ENCODE measurements around the gene ANGPTL2. TPM values are rescaled to one million over a fixed set of nuclear protein-coding genes. Genes with fewer than 3 reads are reported as not detected.

ANGPTL2 gene
- total RNA-seq, 1 experiment from 2014 or later: 0.20 TPM

DNA sequence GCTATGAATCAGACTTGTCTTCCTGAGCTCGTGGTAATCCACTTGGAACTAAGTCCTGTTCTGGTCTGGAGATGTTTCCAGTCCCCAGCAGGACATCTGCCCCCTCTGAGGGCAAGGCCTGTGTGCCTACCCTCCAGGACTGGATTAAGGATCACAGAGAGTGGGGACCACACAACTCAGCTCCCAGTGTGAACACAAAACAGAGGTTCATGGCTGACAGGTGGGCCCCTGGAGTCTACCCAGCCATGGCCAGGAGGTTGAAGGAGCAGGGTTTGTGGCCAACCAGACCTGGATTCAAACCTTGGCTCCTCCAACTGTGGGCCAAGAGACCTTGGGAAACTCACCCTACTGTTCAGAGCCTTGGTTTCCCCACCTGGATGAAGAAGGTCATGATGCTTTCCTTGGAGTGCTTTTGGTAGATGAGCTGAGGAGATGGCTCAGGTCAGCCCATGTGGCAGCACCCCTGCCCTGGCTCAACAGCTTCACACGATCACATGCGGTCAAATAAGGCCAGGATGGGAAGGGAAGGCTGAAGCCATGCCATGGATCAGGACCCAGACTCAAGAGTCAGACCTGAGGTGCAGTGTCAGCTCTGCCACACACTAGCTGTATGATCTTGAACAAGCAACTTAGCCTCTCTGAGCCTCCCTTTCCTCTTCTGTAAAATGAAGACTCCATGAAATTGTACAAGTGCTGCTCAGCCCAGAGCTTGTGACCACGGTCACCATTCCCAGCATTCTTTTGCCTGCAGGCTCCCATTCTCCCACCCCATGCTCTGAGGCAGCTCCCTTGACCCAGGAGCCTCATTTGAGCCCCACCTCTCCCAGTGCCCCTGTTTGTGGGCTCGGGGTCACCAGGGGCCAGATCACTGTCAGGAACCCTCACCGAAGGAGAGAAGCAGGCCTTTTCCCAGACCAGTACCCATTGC, 27.3 kb upstream of the ANGPTL2 start:
- Histone ChIP-seq H3K27ac (ENCODE audit: low read depth, low read length) (no peak overlapping the region), H3K4me3 (replicated peaks in 1 of 2; ENCODE audit: low read depth in 1 of 2, low read length in 2 of 2) (no peak overlapping the region), H3K4me1 (ENCODE audit: control insufficient read depth in 1 of 2, insufficient read depth in 2 of 2, low read length in 2 of 2) (no peaks in the 10 kb centered on the region), H3K9me3 (ENCODE audit: control insufficient read depth in 1 of 2, insufficient read depth in 1 of 2, low read depth in 1 of 2, low read length in 2 of 2) (no peaks in the 10 kb centered on the region), H3K9me2 (ENCODE audit: insufficient read depth) (no peaks in the 10 kb centered on the region), H4K20me1 (ENCODE audit: insufficient read depth) (no peaks in the 10 kb centered on the region), H3K9ac (ENCODE audit: low read length) (no peak overlapping the region), H3K27me3 (ENCODE audit: insufficient read depth, low read length) (no peaks in the 10 kb centered on the region; the same call in 1 of the 2 replicates), H2AFZ (ENCODE audit: low read depth, low read length, poor library complexity, severe bottlenecking) (no peak overlapping the region), H3K79me2 (ENCODE audit: insufficient read depth, low read length) (no peaks in the 10 kb centered on the region), H3K36me3 (ENCODE audit: control insufficient read depth in 1 of 2, insufficient read depth in 2 of 2, low read length in 2 of 2) (no peaks in the 10 kb centered on the region), H3K4me2 (ENCODE audit: low read length) (no peak overlapping the region)
- no peak for DNase-seq (ENCODE audit: low read depth, low spot score)
- RAD21 ChIA-PET (ENCODE audit: low non-redundant PET in 1 of 2, low total read pairs in 2 of 2, uncharacterized antibody in 2 of 2, unreplicated experiment in 2 of 2): no interaction called here
- CTCF ChIA-PET: no interaction called here
- ATAC-seq: no peak
- POLR2A ChIA-PET: no interaction called here
- BruUV-seq (replicated peaks): no TSS peak
- intact Hi-C loops (cut with micrococcal nuclease): no loop called here
- TF ChIP-seq MAX (IDR thresholded peaks at IDR 0.05) (no peak), SP1 (IDR thresholded peaks at IDR 0.05; ENCODE audit: low read depth) (no peak), POLR2AphosphoS5 (IDR thresholded peaks at IDR 0.05; ENCODE audit: low read depth, low read length) (no peak)

DNA sequence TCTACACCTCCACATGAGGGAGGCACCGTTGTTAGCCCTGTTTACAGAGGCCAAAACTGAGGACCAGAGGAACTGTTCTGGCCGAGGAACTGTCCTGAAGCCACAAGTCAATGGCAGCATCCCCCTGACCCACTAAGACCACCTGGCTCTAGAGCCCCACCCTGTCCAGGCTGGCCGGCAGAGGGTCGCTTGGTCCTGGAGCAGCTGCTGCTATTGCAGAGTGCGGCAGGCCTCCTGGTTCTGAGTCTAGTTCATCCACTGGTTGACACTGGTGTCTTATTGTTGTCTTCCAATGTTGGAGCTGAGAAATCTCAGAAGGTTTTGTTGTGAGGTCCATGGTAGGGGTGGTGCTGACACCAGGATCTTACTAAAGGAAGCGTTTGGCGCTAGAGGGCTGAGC, 26.6 kb upstream of the ANGPTL2 start:
- H3K9me2 ChIP-seq (ENCODE audit: insufficient read depth): no peaks in the 10 kb centered on the region
- RAD21 ChIA-PET (ENCODE audit: low non-redundant PET in 1 of 2, low total read pairs in 2 of 2, uncharacterized antibody in 2 of 2, unreplicated experiment in 2 of 2): no interaction called here
- no peak for DNase-seq (ENCODE audit: low read depth, low spot score)
- TF ChIP-seq SP1 (IDR thresholded peaks at IDR 0.05; ENCODE audit: low read depth): no peak
- TF ChIP-seq CEBPB (IDR thresholded peaks at IDR 0.05; ENCODE audit: low read depth): no peak
- TF ChIP-seq EGR1 (IDR thresholded peaks at IDR 0.05; ENCODE audit: low read depth): no peak
- no peak for TF ChIP-seq RAD21 (IDR thresholded peaks at IDR 0.05; ENCODE audit: low read depth)
- no peak for TF ChIP-seq CBX3 (IDR thresholded peaks at IDR 0.05; ENCODE audit: low read depth)
- no peak for TF ChIP-seq POLR2AphosphoS5 (IDR thresholded peaks at IDR 0.05; ENCODE audit: low read depth, low read length)
- TF ChIP-seq EZH2phosphoT487 (IDR thresholded peaks at IDR 0.05; ENCODE audit: borderline replicate concordance): no peak
- TF ChIP-seq EZH2 (IDR thresholded peaks at IDR 0.05): no peak
- TF ChIP-seq, protein P1, sequence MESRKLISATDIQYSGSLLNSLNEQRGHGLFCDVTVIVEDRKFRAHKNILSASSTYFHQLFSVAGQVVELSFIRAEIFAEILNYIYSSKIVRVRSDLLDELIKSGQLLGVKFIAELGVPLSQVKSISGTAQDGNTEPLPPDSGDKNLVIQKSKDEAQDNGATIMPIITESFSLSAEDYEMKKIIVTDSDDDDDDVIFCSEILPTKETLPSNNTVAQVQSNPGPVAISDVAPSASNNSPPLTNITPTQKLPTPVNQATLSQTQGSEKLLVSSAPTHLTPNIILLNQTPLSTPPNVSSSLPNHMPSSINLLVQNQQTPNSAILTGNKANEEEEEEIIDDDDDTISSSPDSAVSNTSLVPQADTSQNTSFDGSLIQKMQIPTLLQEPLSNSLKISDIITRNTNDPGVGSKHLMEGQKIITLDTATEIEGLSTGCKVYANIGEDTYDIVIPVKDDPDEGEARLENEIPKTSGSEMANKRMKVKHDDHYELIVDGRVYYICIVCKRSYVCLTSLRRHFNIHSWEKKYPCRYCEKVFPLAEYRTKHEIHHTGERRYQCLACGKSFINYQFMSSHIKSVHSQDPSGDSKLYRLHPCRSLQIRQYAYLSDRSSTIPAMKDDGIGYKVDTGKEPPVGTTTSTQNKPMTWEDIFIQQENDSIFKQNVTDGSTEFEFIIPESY (IDR thresholded peaks at IDR 0.05; ENCODE audit: extremely low read depth, insufficient replicate concordance, low read length): no peak
- no peak for TF ChIP-seq YY1 (IDR thresholded peaks at IDR 0.05; ENCODE audit: extremely low read depth, insufficient replicate concordance, low read depth, low read length)
- no peak for TF ChIP-seq ZFX (IDR thresholded peaks at IDR 0.05)
- no peak for TF ChIP-seq TCF7L2 (IDR thresholded peaks at IDR 0.05; ENCODE audit: borderline replicate concordance, extremely low read depth, insufficient read depth, insufficient read length)
- TF ChIP-seq ELF1 (IDR thresholded peaks at IDR 0.05; ENCODE audit: borderline replicate concordance, low read depth): no peak
- no peak for TF ChIP-seq JUND (IDR thresholded peaks at IDR 0.05)
- TF ChIP-seq CTCF (IDR thresholded peaks at IDR 0.05 in 2 of 3, conservative IDR thresholded peaks at IDR 0.05 in 1 of 3; ENCODE audit: borderline replicate concordance in 1 of 3, insufficient read depth in 1 of 3, low read depth in 2 of 3, low read length in 2 of 3): no peak

More for the DNA sequence above, 26.6 kb upstream of the ANGPTL2 start:
- ChIA-PET POLR2A (no interaction called here), CTCF (no interaction called here)
- Histone ChIP-seq H3K4me3 (replicated peaks in 1 of 2; ENCODE audit: low read depth in 1 of 2, low read length in 2 of 2) (no peak overlapping the region), H3K79me2 (ENCODE audit: insufficient read depth, low read length) (no peaks in the 10 kb centered on the region), H3K4me1 (ENCODE audit: control insufficient read depth in 1 of 2, insufficient read depth in 2 of 2, low read length in 2 of 2) (no peaks in the 10 kb centered on the region), H2AFZ (ENCODE audit: low read depth, low read length, poor library complexity, severe bottlenecking) (no peak overlapping the region), H3K27me3 (ENCODE audit: insufficient read depth, low read length) (no peaks in the 10 kb centered on the region; the same call in 1 of the 2 replicates), H3K36me3 (ENCODE audit: control insufficient read depth in 1 of 2, insufficient read depth in 2 of 2, low read length in 2 of 2) (no peaks in the 10 kb centered on the region), H4K20me1 (ENCODE audit: insufficient read depth) (no peaks in the 10 kb centered on the region), H3K27ac (ENCODE audit: low read depth, low read length) (no peak overlapping the region), H3K4me2 (ENCODE audit: low read length) (no peak overlapping the region), H3K9me3 (ENCODE audit: control insufficient read depth in 1 of 2, insufficient read depth in 1 of 2, low read depth in 1 of 2, low read length in 2 of 2) (no peaks in the 10 kb centered on the region), H3K9ac (ENCODE audit: low read length) (no peak overlapping the region)
- BruUV-seq (replicated peaks): no TSS peak
- intact Hi-C loops (cut with micrococcal nuclease): no loop called here
- ATAC-seq: no peak

Measured in HCT116 (cell line).